ENCODE results near the gene OSBPL1A. TPM values are rescaled to one million over a fixed set of nuclear protein-coding genes. Genes with fewer than 3 reads are reported as not detected.
A peak's percentile ranks its signal among the peaks of the same experiment; 100 is the strongest.

The OSBPL1A gene
- total RNA-seq, 6 experiments from 2014 or later = 4.1 to 14.6 (median 14.0) TPM

GRCh38 chr18:24273596-24273995 is 124.0 kb downstream of the OSBPL1A start:
- H3K4me3 ChIP-seq = no peak overlapping the region
- no peak overlapping the region for H3K27ac ChIP-seq
- no peaks in the 10 kb centered on the region for H3K27me3 ChIP-seq
- TF ChIP-seq POLR2A (IDR thresholded peaks at IDR 0.05) (no peak), CTCF (IDR thresholded peaks at IDR 0.05) (no peak)
- H3K4me1 ChIP-seq = peaks cover 0 to 12% (median 3%) of the 10 kb centered on the region in 4 donors
- intact Hi-C loops (cut with DNase I) = no loop called here
- H3K36me3 ChIP-seq = no peaks in the 10 kb centered on the region
- H3K9me3 ChIP-seq = no peaks in the 10 kb centered on the region
- no peak for ATAC-seq
- WGBS (ENCODE audit: insufficient coverage, low coverage, low lambda C conversion rate, missing lambda C conversion rate) = 86% methylated on average over 2 of the region's 2 CpGs
- no peak for DNase-seq

GRCh38 chr18:24272229-24272525 is 125.4 kb downstream of the OSBPL1A start:
- no peaks in the 10 kb centered on the region for H3K9me3 ChIP-seq
- intact Hi-C loops (cut with DNase I) = no loop called here
- peaks cover 0 to 12% (median 3%) of the 10 kb centered on the region in 4 donors for H3K4me1 ChIP-seq
- ATAC-seq (no peak), DNase-seq (no peak)
- TF ChIP-seq CTCF (IDR thresholded peaks at IDR 0.05) = peak in 1 of 4 donors; percentile 15
- TF ChIP-seq POLR2A (IDR thresholded peaks at IDR 0.05) = no peak
- no peaks in the 10 kb centered on the region for H3K36me3 ChIP-seq
- peak overlapping the region; percentile 70 to 93 (median 88) for H3K27ac ChIP-seq
- 7% methylated on average over 9 of the region's 9 CpGs for WGBS (ENCODE audit: insufficient coverage, low coverage, low lambda C conversion rate, missing lambda C conversion rate)
- peak overlapping the region; percentile 50 to 81 (median 71) for H3K4me3 ChIP-seq
- no peaks in the 10 kb centered on the region for H3K27me3 ChIP-seq

GRCh38 chr18:24271381-24272228 is 126.0 kb downstream of the OSBPL1A start:
- Histone ChIP-seq H3K4me3 (peak overlapping the region; percentile 50 to 81 (median 71)), H3K27ac (peak overlapping the region; percentile 70 to 93 (median 88)), H3K4me1 (peaks cover 0 to 12% (median 3%) of the 10 kb centered on the region in 4 donors), H3K27me3 (no peaks in the 10 kb centered on the region), H3K36me3 (no peaks in the 10 kb centered on the region), H3K9me3 (no peaks in the 10 kb centered on the region)
- peak; percentile 51 for TF ChIP-seq POLR2A (IDR thresholded peaks at IDR 0.05)
- TF ChIP-seq CTCF (IDR thresholded peaks at IDR 0.05) = peak in 2 of 4 donors; percentile 13 to 22
- intact Hi-C loops (cut with DNase I) = no loop called here
- peak; percentile 86 to 92 (median 90) for ATAC-seq
- 6% methylated on average over 17 of the region's 96 CpGs for WGBS (ENCODE audit: insufficient coverage, low coverage, low lambda C conversion rate, missing lambda C conversion rate)
- peak; percentile 82 to 89 (median 84) for DNase-seq

GRCh38 chr18:24270937-24271380 is 126.7 kb downstream of the OSBPL1A start:
- Histone ChIP-seq H3K9me3 (no peaks in the 10 kb centered on the region), H3K36me3 (no peaks in the 10 kb centered on the region)

More at GRCh38 chr18:24270937-24271380, 126.7 kb downstream of the OSBPL1A start:
- WGBS (ENCODE audit: insufficient coverage, low coverage, low lambda C conversion rate, missing lambda C conversion rate) = 10% methylated on average over 9 of the region's 9 CpGs
- intact Hi-C loops (cut with DNase I) = no loop called here
- no peak for TF ChIP-seq POLR2A (IDR thresholded peaks at IDR 0.05)
- TF ChIP-seq CTCF (IDR thresholded peaks at IDR 0.05) = no peak
- no peaks in the 10 kb centered on the region for H3K27me3 ChIP-seq
- peaks cover 0 to 12% (median 3%) of the 10 kb centered on the region in 4 donors for H3K4me1 ChIP-seq
- DNase-seq = no peak
- H3K4me3 ChIP-seq = peak overlapping the region; percentile 50 to 81 (median 71)
- peak overlapping the region; percentile 70 to 93 (median 88) for H3K27ac ChIP-seq
- peak; percentile 13 to 31 (median 24) for ATAC-seq

All from right lobe of liver (tissue), 6 donors.